ENCODE data around the gene HNRNPH1.
"Not testable (repeated sequence)": the region's sequence is repeated elsewhere in the genome, so short reads cannot be mapped to it uniquely, and the experiment has no call there.

The HNRNPH1 gene

GRCh38 chr5:179623003-179623905 lies at the start of gene HNRNPH1:
Gene HNRNPH1, minus strand, starts transcription at chr5:179623671. Its CDS starts 538 bp downstream, at chr5:179623133.
- peak within 1 kb of the TSS; percentile 93 for H3K27ac ChIP-seq
- H4K20me1 ChIP-seq (ENCODE audit: insufficient read depth): peaks cover 36% of the 10 kb centered on the region
- TF ChIP-seq CTCF (conservative IDR thresholded peaks at IDR 0.05; ENCODE audit: low read depth, low read length): no peak
- H2AFZ ChIP-seq (ENCODE audit: low read depth): peak within 1 kb of the TSS; percentile 75
- H3K79me2 ChIP-seq (ENCODE audit: insufficient read depth, low read depth): peaks cover 50% of the 10 kb centered on the region
- no peaks in the 10 kb centered on the region for H3K27me3 ChIP-seq (ENCODE audit: insufficient read depth, low read depth)
- H3K4me3 ChIP-seq (IDR thresholded peaks at IDR 0.05; ENCODE audit: insufficient read depth, low read depth, low read length): no peak within 1 kb of the TSS
- peak within 1 kb of the TSS; percentile 96 for H3K9ac ChIP-seq
- peak within 1 kb of the TSS; percentile 83 for H3K4me2 ChIP-seq
- H3K36me3 ChIP-seq (ENCODE audit: insufficient read depth): peaks cover 14% of the 10 kb centered on the region; the same call in 1 of the 2 replicates
- peaks cover 35% of the 10 kb centered on the region for H3K4me1 ChIP-seq (ENCODE audit: low read depth, poor library complexity, severe bottlenecking)

GRCh38 chr5:179668391-179668790 lies 44.9 kb upstream of the HNRNPH1 start:
- Histone ChIP-seq H3K9ac (no peak overlapping the region), H3K4me1 (ENCODE audit: low read depth, poor library complexity, severe bottlenecking) (no peaks in the 10 kb centered on the region), H3K27me3 (ENCODE audit: insufficient read depth, low read depth) (no peaks in the 10 kb centered on the region), H4K20me1 (ENCODE audit: insufficient read depth) (no peaks in the 10 kb centered on the region), H3K36me3 (ENCODE audit: insufficient read depth) (no peaks in the 10 kb centered on the region), H2AFZ (ENCODE audit: low read depth) (no peak overlapping the region), H3K4me3 (IDR thresholded peaks at IDR 0.05; ENCODE audit: insufficient read depth, low read depth, low read length) (no peak overlapping the region), H3K79me2 (ENCODE audit: insufficient read depth, low read depth) (no peaks in the 10 kb centered on the region), H3K4me2 (no peak overlapping the region), H3K27ac (no peak overlapping the region)
- peak; percentile 47 for TF ChIP-seq CTCF (conservative IDR thresholded peaks at IDR 0.05; ENCODE audit: low read depth, low read length)

- H3K9ac ChIP-seq; H3K27me3 ChIP-seq (ENCODE audit: insufficient read depth, low read depth); H2AFZ ChIP-seq (ENCODE audit: low read depth); H3K4me2 ChIP-seq; H3K4me1 ChIP-seq (ENCODE audit: low read depth, poor library complexity, severe bottlenecking); H3K4me3 ChIP-seq (IDR thresholded peaks at IDR 0.05; ENCODE audit: insufficient read depth, low read depth, low read length); H3K36me3 ChIP-seq (ENCODE audit: insufficient read depth); H3K79me2 ChIP-seq (ENCODE audit: insufficient read depth, low read depth); H4K20me1 ChIP-seq (ENCODE audit: insufficient read depth); H3K27ac ChIP-seq: not testable (repeated sequence)
Observed at GRCh38 chr5:179661647-179662046, 38.2 kb upstream of the HNRNPH1 start.

GRCh38 chr5:179658179-179658856 lies 34.8 kb upstream of the HNRNPH1 start:
- H3K27me3 ChIP-seq (ENCODE audit: insufficient read depth, low read depth); H3K36me3 ChIP-seq (ENCODE audit: insufficient read depth); H3K27ac ChIP-seq; H3K4me3 ChIP-seq (IDR thresholded peaks at IDR 0.05; ENCODE audit: insufficient read depth, low read depth, low read length); H4K20me1 ChIP-seq (ENCODE audit: insufficient read depth); H3K4me1 ChIP-seq (ENCODE audit: low read depth, poor library complexity, severe bottlenecking); H3K9ac ChIP-seq; H3K79me2 ChIP-seq (ENCODE audit: insufficient read depth, low read depth): not testable (repeated sequence)
- Histone ChIP-seq H2AFZ (ENCODE audit: low read depth) (peak overlapping the region; percentile 41; the same call in 1 of the 2 replicates), H3K4me2 (peak overlapping the region; percentile 54; the same call in 1 of the 2 replicates)

GRCh38 chr5:179657302-179658178 lies 34.1 kb upstream of the HNRNPH1 start:
- H3K4me3 ChIP-seq (IDR thresholded peaks at IDR 0.05; ENCODE audit: insufficient read depth, low read depth, low read length); H3K4me2 ChIP-seq; H3K9ac ChIP-seq; H3K27me3 ChIP-seq (ENCODE audit: insufficient read depth, low read depth); H3K27ac ChIP-seq; H3K36me3 ChIP-seq (ENCODE audit: insufficient read depth); H4K20me1 ChIP-seq (ENCODE audit: insufficient read depth); H3K4me1 ChIP-seq (ENCODE audit: low read depth, poor library complexity, severe bottlenecking); H3K79me2 ChIP-seq (ENCODE audit: insufficient read depth, low read depth); H2AFZ ChIP-seq (ENCODE audit: low read depth): not testable (repeated sequence)

GRCh38 chr5:179653135-179653534 lies 29.7 kb upstream of the HNRNPH1 start:
- H3K27ac ChIP-seq; H3K36me3 ChIP-seq (ENCODE audit: insufficient read depth); H3K79me2 ChIP-seq (ENCODE audit: insufficient read depth, low read depth); H3K4me1 ChIP-seq (ENCODE audit: low read depth, poor library complexity, severe bottlenecking); H3K4me2 ChIP-seq; H3K9ac ChIP-seq; H3K4me3 ChIP-seq (IDR thresholded peaks at IDR 0.05; ENCODE audit: insufficient read depth, low read depth, low read length); H2AFZ ChIP-seq (ENCODE audit: low read depth); H4K20me1 ChIP-seq (ENCODE audit: insufficient read depth); H3K27me3 ChIP-seq (ENCODE audit: insufficient read depth, low read depth): not testable (repeated sequence)

- not testable (repeated sequence) for H3K4me3 ChIP-seq (IDR thresholded peaks at IDR 0.05; ENCODE audit: insufficient read depth, low read depth, low read length)
Observed at GRCh38 chr5:179650245-179650644, 26.8 kb upstream of the HNRNPH1 start.

More at GRCh38 chr5:179650245-179650644, 26.8 kb upstream of the HNRNPH1 start:
- not testable (repeated sequence) for H2AFZ ChIP-seq (ENCODE audit: low read depth); H3K36me3 ChIP-seq (ENCODE audit: insufficient read depth); H3K4me1 ChIP-seq (ENCODE audit: low read depth, poor library complexity, severe bottlenecking); H3K4me2 ChIP-seq; H3K27me3 ChIP-seq (ENCODE audit: insufficient read depth, low read depth); H3K9ac ChIP-seq; H4K20me1 ChIP-seq (ENCODE audit: insufficient read depth); H3K27ac ChIP-seq; H3K79me2 ChIP-seq (ENCODE audit: insufficient read depth, low read depth)
